ENCODE data around the gene HOXA13.

The HOXA13 gene

GRCh38 chr7:27148031-27148755, 51.7 kb downstream of the HOXA13 start:
- DNase-seq (ENCODE audit: low spot score) = no peak

GRCh38 chr7:27147199-27148030, 52.5 kb downstream of the HOXA13 start, which contains the start of gene HOXA6:
Gene HOXA6, minus strand, starts transcription at chr7:27147774. Its CDS starts 25 bp downstream, at chr7:27147749.
- DNase-seq (ENCODE audit: low spot score) = no peak

- no peak for DNase-seq (ENCODE audit: low spot score)
Measured at GRCh38 chr7:27146491-27147198, 53.2 kb downstream of the HOXA13 start.

- no peak for DNase-seq (ENCODE audit: low spot score)
Measured at GRCh38 chr7:27145914-27146412, 53.9 kb downstream of the HOXA13 start.

GRCh38 chr7:27145165-27145913, 54.6 kb downstream of the HOXA13 start:
- DNase-seq (ENCODE audit: low spot score) = no peak

GRCh38 chr7:27144781-27145164, 55.1 kb downstream of the HOXA13 start:
- DNase-seq (ENCODE audit: low spot score) = no peak

Measured in pons (tissue), 1 donor.